HG03103 (cell line): ENCODE results near the gene SV2B.

Experiments
- ATAC-seq: cut with Tn5 transposase; IDR thresholded peaks from one replicate; pipeline ENCODE4 v1.9.1; 2021; ENCODE audit warnings: low read depth; ENCODE audit not compliant: unreplicated experiment

The SV2B gene

GRCh38 chr15:91183596-91183995 is 83.5 kb downstream of the SV2B start:
- ATAC-seq, result no peak

- ATAC-seq, result no peak
These were observed 84.4 kb downstream of the SV2B start for GRCh38 chr15:91184441-91184840.

GRCh38 chr15:91186904-91187656 is 87.0 kb downstream of the SV2B start:
- ATAC-seq, result no peak

- ATAC-seq, result peak; percentile 66
These were observed 92.2 kb downstream of the SV2B start for GRCh38 chr15:91192285-91192684.

- ATAC-seq, result no peak
These were observed 92.8 kb downstream of the SV2B start for GRCh38 chr15:91192690-91193377.

DNA sequence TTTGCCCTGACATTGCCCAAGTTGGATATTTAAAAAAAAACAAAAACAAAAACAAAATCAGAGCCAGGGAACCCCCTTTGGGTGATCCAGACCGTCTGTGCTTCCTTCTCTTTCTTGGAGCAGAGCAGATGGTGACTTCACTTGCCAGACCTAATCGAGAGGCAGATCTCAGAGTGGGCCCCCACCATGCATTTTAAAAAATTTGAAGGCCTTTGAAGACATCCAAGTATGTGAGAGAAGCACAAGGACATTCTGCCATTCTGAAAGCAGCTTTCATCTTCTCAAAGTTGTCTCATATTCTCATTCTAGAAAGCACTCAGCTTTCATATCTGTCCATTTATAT is 93.3 kb downstream of the SV2B start:
- no peak for ATAC-seq

DNA sequence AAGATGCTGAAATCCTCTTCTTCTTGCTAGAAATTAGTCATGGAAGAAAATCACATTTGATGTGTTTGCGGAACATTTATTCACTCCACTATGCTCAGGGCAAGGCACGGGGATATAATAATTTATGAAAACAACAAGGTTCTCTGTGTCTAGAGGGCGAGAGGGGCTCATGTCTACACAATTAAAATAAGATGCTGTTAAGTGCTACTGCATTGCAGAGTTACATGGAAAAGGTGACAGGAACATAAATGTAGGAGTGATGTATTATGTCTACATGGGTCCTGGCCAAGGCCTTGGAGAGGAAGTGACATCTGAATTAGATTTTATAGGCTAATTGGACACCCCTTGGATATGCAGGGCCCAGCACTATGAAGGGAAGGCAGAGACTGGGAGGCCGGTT is 96.1 kb downstream of the SV2B start:
- ATAC-seq, result no peak

DNA sequence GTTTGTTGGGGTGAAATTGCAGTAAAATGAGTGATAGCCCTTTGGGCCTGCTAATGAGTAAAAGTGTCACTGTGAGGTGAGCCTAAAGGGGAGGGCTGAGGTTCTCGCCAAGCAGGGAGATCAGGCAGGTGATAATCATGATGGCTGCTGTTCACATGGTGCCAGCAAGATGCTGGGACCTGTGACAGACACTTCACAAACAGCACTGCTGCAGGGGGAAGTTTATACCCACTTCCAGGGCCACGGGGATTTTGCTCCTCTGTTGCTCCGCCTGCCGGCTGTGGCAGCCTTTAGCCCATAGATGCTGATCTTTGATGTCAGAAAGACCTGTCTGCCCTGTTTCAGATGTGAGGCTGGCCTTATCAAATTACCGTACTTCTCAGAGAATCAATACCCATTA is 96.7 kb downstream of the SV2B start:
- ATAC-seq, result no peak

- ATAC-seq, result no peak
These were observed 99.5 kb downstream of the SV2B start for GRCh38 chr15:91199511-91199910.

DNA sequence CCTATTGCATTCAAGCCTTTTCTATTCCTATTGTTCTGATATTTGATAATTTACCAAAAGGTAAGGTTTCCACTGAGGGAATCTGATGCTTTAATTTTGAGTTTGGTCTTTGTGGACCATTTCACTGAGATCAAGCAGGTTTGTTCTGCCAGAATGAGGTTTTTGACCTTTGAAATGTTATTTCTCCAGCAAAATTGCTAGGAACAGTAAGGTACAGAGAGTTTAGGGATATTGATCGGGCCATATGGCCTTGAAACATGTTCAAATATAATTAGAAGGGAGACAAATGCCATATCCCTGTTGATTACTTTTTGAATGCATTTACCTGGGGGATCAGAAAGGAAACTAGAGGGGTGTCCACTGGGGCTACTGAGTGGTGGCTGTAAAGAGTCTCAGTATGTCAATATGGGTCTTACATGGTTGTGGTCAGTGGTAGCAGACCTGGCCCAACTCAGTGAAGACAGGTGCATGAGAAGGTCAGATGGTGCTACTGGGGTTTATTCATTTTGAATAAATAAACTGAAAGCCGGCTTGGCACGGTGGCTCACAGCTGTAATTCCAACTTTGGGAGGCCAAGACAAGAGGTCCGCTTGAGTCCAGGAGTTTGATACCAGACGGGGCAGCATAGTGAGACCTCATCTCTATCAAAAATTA is 100.2 kb downstream of the SV2B start:
- no peak for ATAC-seq

DNA sequence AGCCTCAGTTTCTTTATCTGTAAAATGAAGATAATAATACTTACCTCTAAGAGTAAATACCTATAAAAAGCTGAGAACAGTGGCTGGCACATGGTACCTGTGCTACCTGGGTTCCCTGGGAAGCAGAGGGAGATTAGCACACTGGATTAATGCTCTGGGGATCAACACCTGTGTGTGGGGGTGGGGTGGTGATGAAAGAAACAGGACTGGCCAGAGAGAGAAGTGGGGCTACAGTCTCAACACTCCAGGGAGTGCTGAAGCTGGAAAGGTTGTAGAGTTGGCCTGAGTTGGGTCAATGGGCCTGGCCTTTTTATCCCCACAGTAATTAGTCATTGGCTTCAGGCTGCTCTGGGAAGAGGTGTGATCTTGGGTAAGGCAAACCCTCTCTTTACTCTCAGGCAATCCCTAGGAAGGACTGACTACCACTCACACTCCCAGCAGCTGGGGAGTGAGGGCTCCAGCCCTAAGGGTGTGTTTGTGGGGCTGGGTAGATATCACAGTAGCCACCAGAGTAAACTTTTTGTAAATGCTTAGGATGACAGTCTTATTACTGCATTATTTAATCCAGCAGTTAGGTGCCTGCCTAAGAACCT is 102.5 kb downstream of the SV2B start:
- ATAC-seq, result no peak

GRCh38 chr15:91203619-91204203 is 103.7 kb downstream of the SV2B start:
- no peak for ATAC-seq

DNA sequence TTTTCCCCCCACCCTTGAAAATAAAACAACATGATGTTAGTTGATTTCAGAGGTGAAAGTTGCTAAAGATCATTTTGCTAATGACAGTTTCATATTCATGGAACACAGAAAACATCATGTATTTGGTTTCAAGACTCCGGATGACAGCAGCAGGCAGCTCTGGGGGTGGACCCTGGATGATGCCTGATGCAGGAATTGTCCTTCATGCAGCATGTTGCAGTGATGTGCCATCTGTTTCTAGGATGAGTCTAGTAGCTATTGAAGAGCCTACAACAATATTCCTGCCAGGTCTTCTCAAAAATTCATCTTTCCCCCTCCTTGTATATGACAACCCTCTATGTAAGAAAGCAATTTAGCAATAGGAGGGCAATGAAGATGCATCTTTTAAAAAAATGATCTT is 108.3 kb downstream of the SV2B start:
- ATAC-seq, result no peak

DNA sequence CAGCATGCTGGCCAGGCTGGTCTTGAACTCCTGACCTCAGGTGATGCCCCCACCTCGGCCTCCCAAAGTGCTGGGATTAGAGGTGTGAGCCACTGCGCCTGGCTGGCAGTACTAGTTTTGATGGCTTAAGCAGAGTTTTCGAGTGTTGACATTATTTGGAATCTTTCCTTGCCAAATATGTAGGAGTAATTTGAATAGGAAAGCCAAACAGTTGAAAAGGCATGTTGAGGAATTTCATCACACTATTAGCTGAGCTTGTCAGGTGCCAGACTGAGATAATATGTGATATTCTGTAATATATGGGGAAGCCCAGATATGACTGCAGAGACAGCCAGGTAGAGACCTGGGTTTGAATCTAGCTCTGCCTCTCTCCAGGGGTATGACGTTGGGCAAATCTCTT is 109.3 kb downstream of the SV2B start:
- ATAC-seq, result no peak

GRCh38 chr15:91209726-91210125 is 109.7 kb downstream of the SV2B start:
- ATAC-seq, result no peak

DNA sequence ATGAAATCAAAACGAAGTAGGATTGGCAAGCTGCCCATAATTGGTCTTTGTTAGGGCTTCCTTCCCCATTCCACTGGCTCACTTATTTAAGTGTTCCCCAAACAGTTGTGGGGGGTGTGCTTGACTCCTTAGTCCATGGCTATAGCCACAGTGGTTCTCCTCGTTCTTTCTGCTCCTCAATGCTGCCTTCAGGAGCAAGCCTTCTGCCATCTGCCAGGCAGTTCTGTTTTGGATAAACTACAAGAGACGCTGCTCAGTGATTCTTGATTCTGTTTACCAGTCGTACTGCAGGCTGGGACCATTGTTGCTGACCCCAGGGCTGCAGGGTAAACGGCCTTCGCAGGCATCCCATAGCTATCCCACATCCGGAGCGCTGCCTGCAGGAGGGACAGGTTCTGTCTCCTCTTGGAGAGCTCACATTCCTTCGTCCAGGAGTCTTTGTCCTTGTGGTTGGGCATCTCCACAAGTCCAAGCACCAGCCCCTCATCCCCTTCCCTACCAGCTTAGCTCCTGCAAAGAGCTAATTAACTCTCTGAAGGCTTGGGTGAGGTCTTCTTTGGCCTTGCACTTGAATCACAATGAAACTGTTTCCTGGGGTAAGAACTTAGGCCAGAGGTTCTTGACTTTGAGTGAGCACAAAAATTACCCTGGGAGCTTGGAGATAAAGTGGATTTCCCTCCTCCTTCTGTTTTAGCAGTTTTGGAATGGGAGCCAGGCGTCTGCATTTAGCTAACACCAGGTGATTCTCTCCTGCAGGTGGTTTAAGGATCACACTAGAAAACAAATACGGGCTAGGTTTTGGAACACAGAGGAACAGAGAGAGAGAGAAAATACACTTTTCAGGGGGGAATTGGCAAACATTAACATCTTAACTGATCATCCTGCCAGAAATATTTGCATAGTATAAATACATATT is 114.9 kb downstream of the SV2B start:
- ATAC-seq, result no peak

GRCh38 chr15:91216000-91216399 is 115.9 kb downstream of the SV2B start:
- ATAC-seq, result no peak

- ATAC-seq, result no peak
These were observed 119.1 kb downstream of the SV2B start for GRCh38 chr15:91219206-91219605.

- ATAC-seq, result no peak
These were observed 122.0 kb downstream of the SV2B start for GRCh38 chr15:91222052-91222451.

DNA sequence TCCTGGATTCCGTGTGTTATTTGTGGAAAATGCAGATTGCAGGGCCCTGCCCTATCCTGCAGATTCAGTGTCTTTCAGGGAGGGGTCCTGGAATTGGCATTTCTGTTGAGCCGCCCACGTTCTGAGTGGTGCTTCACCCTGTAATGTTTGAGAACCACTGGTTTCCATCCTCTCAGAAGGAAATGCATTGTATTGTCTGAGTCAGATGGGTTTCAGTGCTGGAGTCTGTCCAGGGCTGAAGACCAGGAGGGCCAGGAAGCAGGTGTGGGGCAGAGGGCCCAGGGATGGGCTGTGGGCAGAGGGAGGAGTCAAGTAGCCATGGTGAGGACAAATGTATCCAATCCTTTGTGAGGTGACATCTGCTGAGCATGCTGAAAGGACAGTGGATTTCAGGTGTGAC is 123.8 kb downstream of the SV2B start:
- no peak for ATAC-seq
